ENCODE data around the gene CLIP4.

CLIP4 gene

GRCh38 chr2:29139152-29139551 lies 23.9 kb downstream of the CLIP4 start:
- DNase-seq = no peak

- DNase-seq = no peak
These were observed 24.5 kb downstream of the CLIP4 start for GRCh38 chr2:29139731-29140130.

GRCh38 chr2:29143657-29144056 lies 28.4 kb downstream of the CLIP4 start:
- no peak for DNase-seq

GRCh38 chr2:29146197-29146596 lies 31.0 kb downstream of the CLIP4 start:
- no peak for DNase-seq

GRCh38 chr2:29147963-29148362 lies 32.7 kb downstream of the CLIP4 start:
- no peak for DNase-seq

GRCh38 chr2:29154610-29155009 lies 39.4 kb downstream of the CLIP4 start:
- DNase-seq = no peak

GRCh38 chr2:29155578-29155977 lies 40.4 kb downstream of the CLIP4 start:
- DNase-seq = no peak

GRCh38 chr2:29157131-29157530 lies 41.9 kb downstream of the CLIP4 start:
- DNase-seq = no peak

- DNase-seq = no peak
These were observed 43.9 kb downstream of the CLIP4 start for GRCh38 chr2:29159125-29159524.

- DNase-seq = no peak
These were observed 45.0 kb downstream of the CLIP4 start for GRCh38 chr2:29160184-29160583.

GRCh38 chr2:29162204-29162928 lies 47.2 kb downstream of the CLIP4 start:
- no peak for DNase-seq

GRCh38 chr2:29164091-29164846 lies 49.1 kb downstream of the CLIP4 start:
- no peak for DNase-seq

- DNase-seq = no peak
These were observed 50.4 kb downstream of the CLIP4 start for GRCh38 chr2:29165362-29166241.

- no peak for DNase-seq
These were observed 51.2 kb downstream of the CLIP4 start for GRCh38 chr2:29166242-29167039.

- DNase-seq = no peak
These were observed 59.7 kb downstream of the CLIP4 start for GRCh38 chr2:29174937-29175336.

GRCh38 chr2:29175338-29175737 lies 60.1 kb downstream of the CLIP4 start:
- DNase-seq = no peak

- no peak for DNase-seq
These were observed 67.1 kb downstream of the CLIP4 start for GRCh38 chr2:29182334-29182733.

- DNase-seq = no peak
These were observed 67.7 kb downstream of the CLIP4 start for GRCh38 chr2:29182920-29183319.

- no peak for DNase-seq
These were observed 69.3 kb downstream of the CLIP4 start for GRCh38 chr2:29184531-29184930.

GRCh38 chr2:29186817-29187216 lies 71.6 kb downstream of the CLIP4 start:
- no peak for DNase-seq

GRCh38 chr2:29187926-29188325 lies 72.7 kb downstream of the CLIP4 start:
- DNase-seq = no peak

- DNase-seq = no peak
These were observed 73.8 kb downstream of the CLIP4 start for GRCh38 chr2:29189052-29189451.

GRCh38 chr2:29191817-29192216 lies 76.6 kb downstream of the CLIP4 start:
- DNase-seq = no peak
